ENCODE measurements around the gene DPH1. TPM values are rescaled to one million over a fixed set of nuclear protein-coding genes. Genes with fewer than 3 reads are reported as not detected.

Gene DPH1
- total RNA-seq, 1 experiment from 2014 or later = 45.2 TPM

- peak; percentile 82 for DNase-seq (ENCODE audit: low read depth)
Measured at GRCh38 chr17:2050300-2051060, 20.5 kb downstream of the DPH1 start.

- DNase-seq (ENCODE audit: low read depth) = no peak
Measured at GRCh38 chr17:2051061-2051932, 21.3 kb downstream of the DPH1 start.

- no peak for DNase-seq (ENCODE audit: low read depth)
Measured at GRCh38 chr17:2051933-2052559, 22.1 kb downstream of the DPH1 start.

DNA sequence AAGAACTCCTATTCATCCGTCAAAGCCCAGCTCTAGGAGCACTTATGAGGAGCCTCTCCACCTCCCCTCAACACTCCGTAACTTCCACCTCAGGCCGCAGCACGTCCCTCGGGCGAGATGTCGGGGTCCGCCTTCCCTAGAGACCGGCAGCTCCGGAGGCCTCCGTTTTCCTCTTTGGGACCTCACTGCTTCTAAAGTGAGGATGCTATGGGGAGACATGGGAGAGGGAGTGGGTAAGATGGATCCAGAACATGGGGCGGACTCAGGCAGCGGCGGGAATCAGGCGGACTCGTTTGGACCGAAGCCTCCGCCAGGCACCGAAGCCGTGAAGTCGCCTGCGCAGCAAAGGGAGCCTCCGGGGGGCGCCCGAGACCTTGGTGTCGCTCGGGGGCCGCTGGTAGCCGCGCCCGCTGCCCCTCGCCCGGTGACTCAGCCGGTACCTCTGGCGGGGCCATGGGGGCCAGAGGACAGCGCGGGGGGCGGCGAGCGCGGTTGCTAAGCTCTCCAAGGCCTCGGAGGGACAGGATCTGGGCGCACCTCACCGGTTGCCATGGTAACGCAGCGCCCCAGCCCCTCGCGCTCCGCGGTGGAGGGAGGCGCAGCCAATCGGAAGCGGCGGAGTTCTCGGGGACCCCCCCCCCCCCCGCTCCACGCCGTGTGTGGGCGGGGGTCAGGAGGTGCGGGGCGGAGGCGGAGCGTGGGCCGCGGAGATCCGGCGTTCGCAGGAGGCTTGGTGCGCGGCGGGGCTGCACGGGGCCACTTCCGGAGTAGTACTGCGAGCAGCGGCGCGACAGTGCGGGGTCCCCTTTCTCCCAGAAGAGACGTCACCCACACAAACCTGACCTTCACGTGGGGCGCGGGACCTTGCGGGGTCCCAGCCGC lies 23.7 kb downstream of the DPH1 start:
- DNase-seq (ENCODE audit: low read depth) = peak; percentile 94

- DNase-seq (ENCODE audit: low read depth) = no peak
Measured at GRCh38 chr17:2054262-2054511, 24.2 kb downstream of the DPH1 start.

DNA sequence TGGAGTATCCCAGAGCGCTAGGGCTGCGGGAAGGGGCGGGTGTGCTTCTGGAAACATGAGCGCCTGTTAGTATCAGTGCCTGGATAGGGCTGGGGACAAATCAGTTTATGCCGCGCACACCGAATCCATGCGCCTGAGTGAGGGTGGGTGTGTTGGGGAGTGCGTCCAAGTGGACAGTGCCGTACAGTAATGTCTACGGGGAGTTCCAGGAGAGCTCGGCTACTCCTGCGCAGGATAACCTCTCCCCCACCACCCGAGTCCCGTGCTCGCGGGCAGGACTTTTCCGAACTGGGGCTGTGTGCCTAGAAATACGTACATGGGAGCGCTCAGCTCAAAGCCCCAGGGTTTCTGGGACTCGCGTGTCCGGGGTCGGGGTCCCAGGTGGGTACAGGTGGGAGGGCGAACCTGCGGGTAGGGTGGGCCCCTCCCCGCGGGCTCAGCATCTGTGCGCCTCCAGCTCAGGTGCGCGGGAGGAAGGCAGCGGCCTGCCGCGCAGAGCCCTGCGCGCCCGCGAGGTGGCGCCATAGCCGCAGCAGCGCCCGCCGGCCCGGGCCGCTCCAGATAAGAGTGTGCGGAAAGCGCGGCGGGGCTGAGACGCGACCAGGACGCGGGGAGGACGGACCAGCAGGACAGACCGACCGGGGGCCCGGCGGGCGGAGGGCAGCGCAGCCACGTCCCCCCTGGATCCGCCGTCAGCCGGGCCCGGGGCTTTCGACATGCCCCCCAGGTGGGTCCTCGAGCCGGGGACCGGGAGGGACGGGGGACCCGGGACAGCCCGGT lies 24.7 kb downstream of the DPH1 start, which contains the start of gene HIC1:
Gene HIC1, plus strand, starts transcription at position 592 of the 780 bp plus-strand sequence. CDS start 1,588 bp downstream, outside the sequence.
- peak; percentile 87 for DNase-seq (ENCODE audit: low read depth)

- DNase-seq (ENCODE audit: low read depth) = peak; percentile 29
Measured at GRCh38 chr17:2055292-2056205, 25.6 kb downstream of the DPH1 start.

GRCh38 chr17:2056206-2057174 lies 26.5 kb downstream of the DPH1 start:
- DNase-seq (ENCODE audit: low read depth) = peak; percentile 11

DNA sequence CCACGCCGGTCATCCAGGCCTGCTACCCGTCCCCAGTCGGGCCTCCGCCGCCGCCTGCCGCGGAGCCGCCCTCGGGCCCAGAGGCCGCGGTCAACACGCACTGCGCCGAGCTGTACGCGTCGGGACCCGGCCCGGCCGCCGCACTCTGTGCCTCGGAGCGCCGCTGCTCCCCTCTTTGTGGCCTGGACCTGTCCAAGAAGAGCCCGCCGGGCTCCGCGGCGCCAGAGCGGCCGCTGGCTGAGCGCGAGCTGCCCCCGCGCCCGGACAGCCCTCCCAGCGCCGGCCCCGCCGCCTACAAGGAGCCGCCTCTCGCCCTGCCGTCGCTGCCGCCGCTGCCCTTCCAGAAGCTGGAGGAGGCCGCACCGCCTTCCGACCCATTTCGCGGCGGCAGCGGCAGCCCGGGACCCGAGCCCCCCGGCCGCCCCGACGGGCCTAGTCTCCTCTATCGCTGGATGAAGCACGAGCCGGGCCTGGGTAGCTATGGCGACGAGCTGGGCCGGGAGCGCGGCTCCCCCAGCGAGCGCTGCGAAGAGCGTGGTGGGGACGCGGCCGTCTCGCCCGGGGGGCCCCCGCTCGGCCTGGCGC lies 27.3 kb downstream of the DPH1 start:
- no peak for DNase-seq (ENCODE audit: low read depth)

- DNase-seq (ENCODE audit: low read depth) = no peak
Measured at GRCh38 chr17:2057760-2058585, 28.0 kb downstream of the DPH1 start.

DNA sequence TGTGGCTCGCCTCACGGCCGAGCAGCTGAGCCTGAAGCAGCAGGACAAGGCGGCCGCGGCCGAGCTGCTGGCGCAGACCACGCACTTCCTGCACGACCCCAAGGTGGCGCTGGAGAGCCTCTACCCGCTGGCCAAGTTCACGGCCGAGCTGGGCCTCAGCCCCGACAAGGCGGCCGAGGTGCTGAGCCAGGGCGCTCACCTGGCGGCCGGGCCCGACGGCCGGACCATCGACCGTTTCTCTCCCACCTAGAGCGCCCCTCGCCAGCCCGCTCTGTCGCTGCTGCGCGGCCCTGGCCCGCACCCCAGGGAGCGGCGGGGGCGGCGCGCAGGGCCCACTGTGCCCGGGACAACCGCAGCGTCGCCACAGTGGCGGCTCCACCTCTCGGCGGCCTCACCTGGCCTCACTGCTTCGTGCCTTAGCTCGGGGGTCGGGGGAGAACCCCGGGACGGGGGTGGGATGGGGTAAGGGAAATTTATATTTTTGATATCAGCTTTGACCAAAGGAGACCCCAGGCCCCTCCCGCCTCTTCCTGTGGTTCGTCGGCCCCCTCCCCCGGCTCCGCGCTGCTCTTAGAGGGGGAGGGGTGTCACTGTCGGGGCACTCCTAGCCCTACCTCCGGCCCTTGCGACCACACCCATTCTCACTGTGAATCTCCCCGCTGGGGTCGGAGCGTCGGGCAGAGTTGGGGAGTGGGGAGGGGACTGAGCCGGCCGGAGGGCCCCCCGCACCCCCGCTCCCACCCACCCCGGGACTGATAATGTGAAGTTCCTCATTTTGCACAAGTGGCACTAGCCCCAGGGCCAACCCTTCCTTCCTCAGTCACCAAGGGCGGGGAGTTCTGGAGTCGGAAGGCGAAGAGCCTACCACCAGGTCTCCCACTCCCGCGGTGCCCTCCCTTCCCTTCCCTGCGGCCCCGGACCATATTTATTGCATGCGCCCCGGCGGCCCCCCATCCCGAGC lies 28.9 kb downstream of the DPH1 start:
- DNase-seq (ENCODE audit: low read depth) = no peak

GRCh38 chr17:2059547-2060384 lies 29.8 kb downstream of the DPH1 start:
- DNase-seq (ENCODE audit: low read depth) = no peak

DNA sequence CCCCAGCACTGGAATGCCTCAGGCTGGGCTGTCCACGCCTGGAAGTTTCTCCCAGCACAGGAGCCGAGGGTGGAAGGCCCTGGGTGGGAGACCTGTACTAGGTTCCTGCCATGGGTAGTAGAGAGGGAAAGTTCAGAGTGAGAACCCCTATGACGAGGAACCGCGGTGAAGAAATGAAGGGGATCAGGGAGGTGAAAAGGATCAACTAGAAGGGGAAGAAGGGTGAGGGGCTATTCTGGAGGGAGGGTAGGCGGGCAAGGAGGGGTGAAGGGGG lies 30.4 kb downstream of the DPH1 start:
- DNase-seq (ENCODE audit: low read depth) = no peak

DNA sequence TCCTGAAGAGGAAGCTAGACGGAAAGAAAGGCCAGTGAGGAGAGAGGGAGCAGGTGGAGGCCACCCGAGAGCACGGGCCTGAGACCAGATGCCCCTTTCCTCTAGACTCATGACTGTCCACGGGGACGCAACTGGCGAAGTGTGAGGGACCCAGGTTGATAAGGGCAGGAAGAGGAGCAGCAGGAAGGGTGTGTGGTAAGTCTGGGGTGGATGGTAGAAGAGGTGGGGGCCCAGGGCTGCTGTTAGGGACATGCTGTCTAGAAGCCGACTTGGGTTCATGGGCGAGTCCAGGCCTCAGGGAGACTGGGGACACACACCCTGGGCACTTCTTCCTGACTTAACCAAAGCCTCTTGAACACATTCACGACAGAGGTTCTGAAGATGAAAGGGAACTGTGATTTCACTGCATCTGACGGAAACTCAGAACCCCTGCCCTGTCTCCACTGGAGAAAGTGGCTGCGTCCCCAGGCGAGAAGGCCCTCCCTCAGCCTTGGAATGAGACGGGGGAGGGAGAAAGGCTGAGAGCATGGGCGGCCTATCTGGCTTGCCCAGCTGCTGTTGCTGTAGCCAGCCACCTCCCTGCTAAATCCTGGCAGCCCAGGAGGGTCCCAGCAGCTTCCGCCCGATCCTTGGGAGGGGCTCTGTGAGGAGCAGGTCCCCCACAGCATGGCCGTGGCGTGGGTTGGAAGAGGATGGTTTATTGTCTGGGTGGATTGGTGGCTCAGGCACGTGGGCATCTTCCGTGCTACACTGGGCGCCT lies 30.9 kb downstream of the DPH1 start:
- no peak for DNase-seq (ENCODE audit: low read depth)

Data from Daoy (cell line).